Vagina (tissue), 2 donors: ENCODE measurements around the gene KLHL29.

Experiments used
- CTCF ChIP-seq, 3 experiments: fragments of 450-650 bp in 2 of 3; fragments of 200-600 bp in 1 of 3; sonication (generic) in 1 of 3; IDR thresholded peaks; one replicate each; pipeline ENCODE4 v1.5.1; 2017 to 2019; ENCODE audit warnings: antibody characterized with exemption in 3 of 3, mild to moderate bottlenecking in 2 of 3, moderate library complexity in 2 of 3
- POLR2A ChIP-seq, 2 donors: fragments of 450-650 bp; IDR thresholded peaks; one replicate each; pipeline ENCODE4 v1.6.1; 2017; ENCODE audit warnings: antibody characterized with exemption in 2 of 2, mild to moderate bottlenecking in 2 of 2, moderate library complexity in 2 of 2
- POLR2AphosphoS5 ChIP-seq, 2 donors: sonication (generic); formaldehyde crosslinking; IDR thresholded peaks; one replicate each; pipeline ENCODE4 v1.9.0; 2017; ENCODE audit warnings: antibody characterized with exemption in 2 of 2, mild to moderate bottlenecking in 2 of 2, low read depth in 1 of 2; ENCODE audit not compliant: insufficient read depth in 1 of 2

GRCh38 chr2:23606968-23607367, 222.0 kb downstream of the KLHL29 start:
- TF ChIP-seq CTCF (IDR thresholded peaks at IDR 0.05) (no peak), POLR2A (IDR thresholded peaks at IDR 0.05) (no peak), POLR2AphosphoS5 (IDR thresholded peaks at IDR 0.05; ENCODE audit: insufficient read depth in 1 of 2, low read depth in 1 of 2) (no peak)
